DMS153 (cell line): ENCODE results near the gene F7.
A peak's percentile ranks its signal among the peaks of the same experiment; 100 is the strongest.
"Not testable (repeated sequence)": the region's sequence is repeated elsewhere in the genome, so short reads cannot be mapped to it uniquely, and the experiment has no call there.

Source experiments
- DNase-seq: peaks from one replicate; lab custom pipeline; 2025; lab: John Stamatoyannopoulos, UW

Gene F7

GRCh38 chr13:113105032-113105920, at the start of gene F7:
Gene F7 (plus strand): TSS chr13:113105791. CDS start chr13:113105842, 51 bp downstream.
- DNase-seq, result peak; percentile 26

DNA sequence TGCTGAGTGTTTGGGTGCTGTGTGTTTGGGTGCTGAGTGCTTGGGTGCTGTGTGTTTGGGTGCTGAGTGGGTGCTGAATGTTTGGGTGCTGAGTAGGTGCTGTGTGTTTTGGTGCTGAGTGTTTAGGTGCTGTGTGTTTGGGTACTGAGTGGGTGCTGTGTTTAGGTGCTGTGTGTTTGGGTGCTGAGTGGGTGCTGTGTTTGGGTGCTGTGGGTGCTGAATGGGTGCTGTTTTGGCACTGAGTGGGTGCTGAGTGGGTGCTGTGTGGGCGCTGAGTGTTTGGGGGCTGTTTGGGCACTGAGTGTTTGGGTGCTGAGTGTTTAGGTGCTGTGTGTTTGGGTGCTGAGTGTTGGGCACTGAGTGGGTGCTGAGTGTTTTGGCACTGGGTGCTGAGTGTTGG, 48.5 kb upstream of the F7 start:
- DNase-seq, result no peak

DNA sequence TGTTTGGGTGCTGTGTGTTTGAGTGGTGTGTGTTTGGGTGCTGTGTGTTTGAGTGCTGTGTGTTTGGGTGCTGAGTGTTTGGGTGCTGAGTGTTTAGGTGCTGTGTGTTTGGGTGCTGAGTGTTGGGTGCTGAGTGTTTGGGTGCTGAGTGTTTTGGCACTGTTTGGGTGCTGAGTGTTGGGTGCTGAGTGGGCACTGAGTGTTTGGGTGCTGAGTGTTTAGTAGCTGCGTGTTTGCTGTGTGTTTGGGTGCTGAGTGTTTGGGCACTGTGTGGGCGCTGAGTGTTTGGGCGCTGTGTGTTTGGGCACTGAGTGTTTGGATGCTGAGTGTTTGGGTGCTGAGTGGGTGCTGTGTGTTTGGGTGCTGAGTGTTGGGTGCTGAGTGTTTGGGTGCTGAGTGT, 48.0 kb upstream of the F7 start:
- not testable (repeated sequence) for DNase-seq

DNA sequence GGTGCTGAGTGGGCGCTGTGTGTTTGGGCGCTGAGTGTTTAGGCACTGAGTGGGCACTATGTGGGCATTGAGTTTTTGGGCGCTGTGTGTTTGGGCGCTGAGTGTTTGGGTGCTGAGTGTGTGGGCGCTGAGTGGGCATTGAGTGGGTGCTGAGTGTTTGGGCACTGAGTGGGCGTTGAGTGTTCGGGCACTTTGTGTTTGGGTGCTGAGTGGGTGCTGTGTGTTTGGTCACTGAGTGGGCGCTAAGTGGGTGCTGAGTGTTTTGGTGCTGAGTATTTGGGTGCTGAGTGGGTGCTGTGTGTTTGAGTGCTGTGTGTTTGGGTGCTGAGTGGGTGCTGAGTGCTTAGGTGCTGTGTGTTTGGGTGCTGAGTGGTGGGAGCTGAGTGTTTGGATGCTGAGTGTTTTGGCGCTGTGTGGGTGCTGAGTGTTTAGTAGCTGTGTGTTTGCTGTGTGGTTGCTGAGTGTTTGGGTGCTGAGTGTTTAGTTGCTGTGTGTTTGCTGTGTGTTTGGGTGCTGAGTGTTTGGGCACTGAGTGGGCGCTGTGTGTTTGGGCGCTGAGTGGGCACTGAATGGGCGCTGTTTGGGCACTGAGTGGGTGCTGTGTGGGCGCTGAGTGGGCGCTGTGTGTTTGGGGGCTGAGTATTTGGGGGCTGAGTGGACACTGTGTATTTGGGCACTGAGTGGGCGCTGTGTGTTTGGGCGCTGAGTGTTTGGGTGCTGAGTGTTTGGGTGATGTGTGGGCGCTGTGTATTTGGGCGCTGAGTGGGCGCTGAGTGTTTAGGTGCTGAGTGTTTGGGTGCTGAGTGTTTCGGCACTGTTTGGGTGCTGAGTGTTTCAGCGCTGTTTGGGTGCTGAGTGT, 47.2 kb upstream of the F7 start:
- DNase-seq, result no peak

DNA sequence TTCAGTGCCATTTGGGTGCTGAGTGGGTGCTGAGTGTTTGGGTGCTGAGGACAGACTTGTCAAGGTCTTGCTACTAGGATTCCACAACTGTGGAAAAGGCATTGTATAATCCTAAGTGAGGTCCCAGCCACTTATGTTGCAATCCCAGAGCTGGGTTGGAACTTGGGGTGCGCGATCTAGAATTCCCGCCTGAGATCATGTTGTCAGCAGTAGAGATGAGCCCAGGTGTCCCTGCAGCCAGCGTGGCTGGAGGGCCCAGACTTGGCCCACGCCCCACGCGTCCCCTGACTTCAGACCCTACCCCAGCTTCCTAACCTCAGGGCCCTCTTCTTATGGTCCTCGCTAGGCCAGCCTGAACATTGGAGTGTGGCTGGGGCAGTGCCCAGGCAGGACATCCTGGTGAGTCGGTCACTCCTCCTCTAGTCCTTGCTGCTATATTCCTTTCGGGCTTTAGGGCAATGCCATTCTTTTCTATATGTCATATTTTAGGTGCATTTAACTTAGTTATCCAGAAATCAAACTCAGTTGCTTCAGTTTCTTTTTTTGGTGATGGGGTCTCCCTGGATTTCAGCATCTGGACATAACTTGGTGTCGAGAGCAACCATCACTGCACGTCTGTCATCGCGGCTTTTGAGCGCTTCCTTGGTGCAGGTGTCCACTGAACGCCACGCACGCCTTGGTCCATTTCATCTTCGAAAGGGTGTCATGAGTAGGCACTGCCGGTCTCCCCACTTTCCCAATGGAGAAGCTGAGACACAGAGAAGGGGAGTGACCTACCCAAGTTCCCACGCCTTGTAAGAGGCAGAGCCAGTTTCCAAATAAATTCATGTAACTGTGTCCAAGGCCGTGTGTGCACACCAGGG, 46.4 kb upstream of the F7 start:
- no peak for DNase-seq

- no peak for DNase-seq
Measured at GRCh38 chr13:113059891-113060290, 45.7 kb upstream of the F7 start.

DNA sequence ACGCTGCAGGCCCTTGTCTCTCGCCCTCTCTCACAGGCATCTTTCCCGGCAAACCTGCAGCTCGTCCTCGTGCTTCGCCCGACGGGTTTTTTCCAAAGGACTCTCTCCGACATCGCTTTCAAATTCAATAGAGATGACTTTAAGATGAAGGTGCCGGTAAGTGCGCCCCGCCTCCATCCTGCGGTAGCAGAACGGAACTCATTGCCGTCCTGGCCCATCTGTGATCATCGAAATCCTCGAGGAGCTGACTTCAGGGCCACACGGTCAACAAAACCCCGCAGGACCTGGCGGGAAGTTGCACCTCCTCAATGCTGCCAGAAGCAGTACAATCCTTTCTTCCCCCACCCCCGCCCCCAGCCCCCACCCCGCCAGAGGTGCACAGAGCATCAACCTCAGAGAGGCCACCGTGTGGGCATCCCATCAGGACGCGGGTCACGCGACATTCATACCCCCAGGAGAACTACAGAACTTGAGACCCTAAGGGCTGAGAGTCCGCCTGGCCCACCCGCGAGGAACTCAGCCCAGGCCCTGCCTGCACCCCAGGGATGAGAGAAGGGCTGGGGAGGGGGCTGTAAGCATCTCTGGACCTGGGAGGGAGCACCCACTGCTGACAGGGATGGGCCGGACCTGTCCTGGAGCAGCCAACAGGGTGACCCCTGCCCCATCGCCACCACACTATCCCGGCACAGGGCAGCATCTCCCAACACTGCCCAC, 44.9 kb upstream of the F7 start:
- DNase-seq, result no peak

GRCh38 chr13:113061271-113061625, 44.3 kb upstream of the F7 start:
- no peak for DNase-seq

- no peak for DNase-seq
Measured at GRCh38 chr13:113061796-113062425, 43.7 kb upstream of the F7 start.

DNA sequence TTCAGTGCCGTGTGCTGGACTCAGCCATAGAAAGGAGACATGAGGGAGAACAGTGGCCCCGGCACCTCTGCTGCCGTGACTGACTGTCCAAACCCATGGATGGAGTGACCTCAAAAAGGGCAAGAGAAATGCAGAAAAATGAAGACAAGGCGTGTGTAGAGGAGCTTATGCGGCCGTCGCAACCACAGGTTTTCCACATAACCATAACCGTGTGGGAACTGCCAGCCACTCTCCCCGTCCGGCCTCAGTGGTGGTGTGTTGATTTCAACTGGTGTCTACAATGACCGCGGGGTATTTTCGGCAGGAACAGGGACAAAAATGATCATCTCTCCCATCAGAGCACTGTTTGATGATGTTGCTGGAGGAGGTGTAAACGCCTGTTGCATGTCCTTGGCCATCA, 42.9 kb upstream of the F7 start:
- DNase-seq, result no peak

DNA sequence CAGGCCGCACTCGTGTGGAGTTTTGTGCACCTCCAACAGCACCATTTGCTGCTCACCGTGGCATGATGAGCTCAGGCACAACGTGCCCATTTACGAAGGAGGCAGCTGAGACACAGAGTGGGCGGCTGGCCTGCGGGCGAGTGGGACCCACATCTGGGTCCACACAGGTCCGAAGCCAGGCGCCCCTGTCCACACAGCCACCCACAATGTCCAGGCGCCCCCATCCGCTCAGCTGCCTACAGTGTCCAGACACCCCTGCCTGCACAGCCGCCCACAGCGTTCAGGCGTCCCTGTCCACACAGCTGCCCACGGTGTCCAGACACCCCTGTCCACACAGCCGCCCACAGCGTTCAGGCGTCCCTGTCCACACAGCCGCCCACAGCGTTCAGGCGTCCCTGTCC, 42.5 kb upstream of the F7 start:
- no peak for DNase-seq

DNA sequence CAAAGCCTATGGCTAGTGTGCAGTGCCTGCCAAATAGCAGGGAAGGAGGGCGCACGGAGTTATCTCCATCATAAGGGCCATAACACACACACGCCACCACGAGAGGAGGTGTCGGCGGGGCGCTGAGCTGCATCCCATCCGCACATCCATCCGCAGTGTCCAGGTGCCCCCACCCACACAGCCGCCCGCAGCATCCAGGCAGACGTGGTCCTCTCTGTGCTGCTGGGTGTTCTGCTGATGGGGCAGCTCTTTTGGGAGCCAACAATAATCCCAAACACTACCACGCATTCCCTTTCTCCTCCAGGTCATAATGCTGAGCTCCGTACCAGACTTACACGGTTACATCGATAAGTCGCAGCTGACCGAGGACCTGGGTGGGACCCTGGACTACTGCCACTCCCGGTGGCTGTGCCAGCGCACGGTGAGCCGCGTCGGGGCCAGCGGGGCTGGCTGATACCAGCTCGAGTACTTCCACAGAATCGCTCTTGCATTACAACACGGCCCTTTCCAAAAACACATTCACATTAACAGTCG, 41.5 kb upstream of the F7 start:
- DNase-seq, result no peak

GRCh38 chr13:113064534-113065405, 40.8 kb upstream of the F7 start:
- no peak for DNase-seq

- no peak for DNase-seq
Measured at GRCh38 chr13:113065406-113066141, 40.0 kb upstream of the F7 start.

GRCh38 chr13:113066142-113066455, 39.5 kb upstream of the F7 start:
- DNase-seq, result no peak

- DNase-seq, result no peak
Measured at GRCh38 chr13:113066746-113067145, 38.8 kb upstream of the F7 start.

- no peak for DNase-seq
Measured at GRCh38 chr13:113069861-113070805, 35.5 kb upstream of the F7 start.

GRCh38 chr13:113070855-113071254, 34.7 kb upstream of the F7 start:
- DNase-seq, result no peak
